GM12873 (cell line): Measurements from ENCODE around the gene UBE2K.

ENCODE experiments used
- TF ChIP-seq, protein P1 (sequence below): IDR thresholded peaks from 2 replicates; pipeline ENCODE4 v1.5.1; 2012; ENCODE audit warnings: low read depth, mild to moderate bottlenecking, moderate library complexity, low read length, control low read depth; ENCODE audit not compliant: insufficient read depth; ENCODE audit errors: missing control alignments

UBE2K gene

DNA sequence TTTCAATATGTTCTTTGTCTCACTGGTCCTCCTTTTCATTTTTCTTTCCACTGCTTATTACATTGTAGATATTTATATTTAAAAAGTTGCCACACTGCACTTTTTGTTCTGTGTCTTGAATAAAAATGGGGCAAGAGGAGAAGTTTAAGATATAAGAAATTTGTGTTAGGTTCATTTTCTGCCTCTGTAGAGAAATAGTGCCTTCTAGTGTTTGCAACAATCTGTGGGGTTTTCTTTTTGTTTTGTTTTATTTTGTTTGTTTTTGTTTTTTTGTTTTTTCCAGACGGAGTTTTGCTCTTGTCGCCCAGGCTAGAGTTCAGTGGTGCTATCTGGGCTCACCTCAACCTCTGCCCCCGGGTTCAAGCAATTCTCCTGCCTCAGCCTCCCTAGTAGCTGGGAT, 39.2 kb upstream of the UBE2K start:
- TF ChIP-seq, protein P1, sequence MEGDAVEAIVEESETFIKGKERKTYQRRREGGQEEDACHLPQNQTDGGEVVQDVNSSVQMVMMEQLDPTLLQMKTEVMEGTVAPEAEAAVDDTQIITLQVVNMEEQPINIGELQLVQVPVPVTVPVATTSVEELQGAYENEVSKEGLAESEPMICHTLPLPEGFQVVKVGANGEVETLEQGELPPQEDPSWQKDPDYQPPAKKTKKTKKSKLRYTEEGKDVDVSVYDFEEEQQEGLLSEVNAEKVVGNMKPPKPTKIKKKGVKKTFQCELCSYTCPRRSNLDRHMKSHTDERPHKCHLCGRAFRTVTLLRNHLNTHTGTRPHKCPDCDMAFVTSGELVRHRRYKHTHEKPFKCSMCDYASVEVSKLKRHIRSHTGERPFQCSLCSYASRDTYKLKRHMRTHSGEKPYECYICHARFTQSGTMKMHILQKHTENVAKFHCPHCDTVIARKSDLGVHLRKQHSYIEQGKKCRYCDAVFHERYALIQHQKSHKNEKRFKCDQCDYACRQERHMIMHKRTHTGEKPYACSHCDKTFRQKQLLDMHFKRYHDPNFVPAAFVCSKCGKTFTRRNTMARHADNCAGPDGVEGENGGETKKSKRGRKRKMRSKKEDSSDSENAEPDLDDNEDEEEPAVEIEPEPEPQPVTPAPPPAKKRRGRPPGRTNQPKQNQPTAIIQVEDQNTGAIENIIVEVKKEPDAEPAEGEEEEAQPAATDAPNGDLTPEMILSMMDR, result peak; percentile 24

DNA sequence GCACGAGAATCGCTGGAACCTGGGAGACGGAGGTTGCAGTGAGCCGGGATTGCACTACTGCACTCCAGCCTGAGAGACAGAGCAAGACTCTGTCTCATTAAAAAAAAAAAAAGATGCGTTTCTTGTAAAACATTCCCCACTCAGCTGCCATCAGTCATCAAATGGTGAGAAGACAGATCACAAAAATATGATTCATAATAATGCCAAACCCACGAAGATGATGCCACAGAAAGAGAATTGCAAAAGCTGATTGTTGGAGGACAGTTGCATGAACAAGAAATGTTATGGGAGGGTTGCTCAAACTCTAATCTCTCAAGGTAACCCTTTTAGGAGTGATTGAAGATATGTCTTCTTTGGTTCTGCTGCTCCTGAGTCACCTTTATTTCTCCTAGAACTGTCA, 37.9 kb upstream of the UBE2K start:
- TF ChIP-seq, protein P1, result no peak

DNA sequence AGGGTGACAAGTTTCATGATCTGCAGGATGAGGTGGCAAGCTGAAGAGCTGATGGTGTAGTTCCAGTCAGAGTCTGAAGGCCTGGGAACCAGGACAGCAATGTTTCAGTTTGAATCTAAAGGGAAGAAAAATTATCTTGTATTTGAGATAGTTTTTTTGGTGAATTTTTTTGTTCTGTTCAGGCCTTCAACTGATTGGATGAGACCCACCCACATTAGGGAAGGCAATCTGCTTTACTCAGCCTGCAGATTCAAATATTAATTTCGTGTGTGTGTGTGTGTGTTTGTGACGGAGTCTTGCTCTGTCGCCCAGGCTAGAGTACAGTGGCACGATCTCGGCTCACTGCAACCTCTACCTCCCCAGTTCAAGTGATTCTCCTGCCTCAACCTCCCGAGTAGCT, 37.2 kb upstream of the UBE2K start:
- TF ChIP-seq, protein P1, result no peak

DNA sequence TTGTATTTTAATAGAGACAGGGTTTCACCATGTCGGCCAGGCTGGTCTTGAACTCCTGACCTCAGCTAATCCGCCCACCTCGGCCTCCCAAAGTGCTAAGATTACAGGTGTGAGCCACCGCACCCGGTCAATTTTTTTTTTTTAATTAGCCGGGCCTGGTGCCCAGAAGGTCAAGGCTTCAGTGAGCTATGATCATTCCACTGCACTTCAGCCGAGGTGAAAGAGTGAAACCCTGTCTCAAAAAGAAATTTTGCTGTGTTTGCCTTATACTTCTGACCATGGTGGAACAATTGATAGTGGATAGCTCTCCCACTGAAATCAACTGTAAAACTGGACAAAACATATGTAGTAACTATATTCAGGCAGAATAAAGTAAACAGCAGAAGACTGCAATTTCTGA, 35.3 kb upstream of the UBE2K start:
- TF ChIP-seq, protein P1, result no peak

DNA sequence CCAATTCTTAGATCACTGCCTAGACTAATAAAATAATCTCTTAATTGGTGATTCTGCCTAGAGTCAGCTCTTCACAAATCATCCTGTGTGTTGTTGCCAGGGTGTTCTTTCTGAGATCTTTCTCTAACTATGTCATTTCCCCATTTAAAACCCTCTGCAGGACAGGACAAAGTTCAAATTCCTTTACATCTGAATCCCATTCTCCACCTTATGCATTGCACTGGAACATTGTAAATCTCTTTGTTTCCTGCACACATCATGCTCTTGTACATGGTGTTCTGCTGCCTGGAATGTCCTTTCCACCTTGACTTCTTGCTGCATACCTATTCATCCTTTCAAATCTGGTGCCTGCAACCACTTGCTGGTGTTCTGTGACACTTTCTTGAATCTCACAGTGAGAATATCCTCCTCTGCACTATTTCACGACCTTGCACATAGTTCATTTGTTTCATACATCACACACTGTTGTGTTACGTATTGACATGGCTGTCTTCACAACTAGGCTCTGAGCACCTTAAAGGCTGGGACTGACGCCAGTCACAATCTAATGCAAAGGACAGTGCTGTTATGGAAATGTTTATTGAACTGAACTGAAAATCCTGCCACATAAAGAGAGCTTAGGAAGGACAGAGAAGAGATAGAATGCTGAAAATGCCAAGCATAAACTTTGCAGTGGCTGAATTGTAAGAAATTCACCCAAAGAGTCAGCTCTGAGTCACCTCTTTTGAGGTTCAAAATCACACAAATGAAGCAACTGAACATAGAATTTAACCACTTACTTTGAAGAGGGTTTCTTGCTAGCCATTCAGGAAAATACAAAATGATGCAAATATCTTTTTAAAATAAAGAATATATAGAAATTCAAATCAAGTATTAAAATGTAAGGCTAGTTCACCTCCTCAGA, 32.9 kb upstream of the UBE2K start:
- TF ChIP-seq, protein P1, result no peak

DNA sequence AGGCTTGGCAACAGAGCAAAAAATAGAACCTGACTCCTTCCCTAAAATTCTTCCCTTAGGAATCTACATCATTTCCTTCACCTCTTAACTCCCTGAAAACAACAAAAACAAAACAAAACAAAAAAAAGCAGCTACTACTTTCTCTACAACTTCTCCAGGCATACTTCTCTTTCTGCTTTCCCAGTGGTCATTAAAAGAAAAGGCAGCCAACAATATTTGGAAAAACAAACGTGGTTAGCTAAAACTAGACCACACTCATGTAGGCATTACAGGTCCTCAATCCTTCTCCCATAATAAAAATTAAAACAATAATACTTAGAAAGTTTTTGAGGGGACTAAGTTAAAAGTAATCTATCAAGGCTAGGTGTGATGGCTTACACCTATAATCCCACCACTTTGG, 30.2 kb upstream of the UBE2K start:
- TF ChIP-seq, protein P1, result no peak

DNA sequence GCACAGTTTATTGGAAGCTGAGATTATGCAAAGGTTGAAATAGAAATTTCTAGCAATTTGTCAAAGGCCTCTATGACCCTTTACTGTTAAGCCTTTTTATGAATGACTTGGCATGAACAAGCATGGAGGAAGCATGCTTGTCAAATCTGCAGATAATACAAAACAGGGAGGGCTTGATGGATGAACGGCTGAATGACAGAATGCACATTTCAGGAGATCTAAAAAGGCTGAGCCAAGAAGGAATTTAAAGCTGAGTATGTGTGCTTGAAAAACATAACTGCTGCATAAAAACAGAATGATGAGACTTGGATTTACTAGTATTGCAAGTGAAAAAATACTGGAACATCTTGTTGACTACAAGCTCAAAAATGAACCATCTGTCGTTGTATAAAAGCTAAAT, 29.0 kb upstream of the UBE2K start:
- TF ChIP-seq, protein P1, result no peak
